ENCODE measurements around the gene GPR141. TPM values are rescaled to one million over a fixed set of nuclear protein-coding genes. Genes with fewer than 3 reads are reported as not detected.

The GPR141 gene
- polyA plus RNA-seq, 1 donor (not counting 4 experiments of a cell fraction or from before 2014, with no cell fraction given): not detected

DNA sequence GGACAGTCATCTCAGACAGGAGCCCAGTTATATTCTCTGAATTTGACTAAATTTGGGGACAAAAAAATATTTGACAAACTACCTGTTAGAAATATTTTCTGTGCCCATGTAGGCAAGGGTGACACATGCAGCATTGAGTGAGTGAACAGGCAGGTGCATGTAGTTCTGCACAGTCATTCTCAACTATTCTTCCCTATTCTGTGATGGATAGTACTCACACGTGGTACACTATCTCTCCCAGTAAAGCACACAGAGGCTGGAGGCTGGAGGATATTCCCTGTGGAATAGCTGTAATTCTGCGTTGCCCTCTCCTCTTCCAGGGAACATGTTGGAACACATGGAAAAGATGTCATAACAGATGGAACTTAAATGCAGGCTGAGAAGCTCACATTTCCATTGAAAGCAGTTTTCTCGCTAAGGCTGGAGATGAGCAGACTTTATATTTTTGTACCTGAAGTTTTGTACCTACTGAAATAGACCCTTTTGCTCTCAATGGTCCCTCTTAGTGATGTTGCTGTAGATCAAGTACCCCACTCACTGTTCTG, 75.0 kb downstream of the GPR141 start:
- TF ChIP-seq EZH2 (IDR thresholded peaks at IDR 0.05; ENCODE audit: low read length): no peak
- TF ChIP-seq, protein P1, sequence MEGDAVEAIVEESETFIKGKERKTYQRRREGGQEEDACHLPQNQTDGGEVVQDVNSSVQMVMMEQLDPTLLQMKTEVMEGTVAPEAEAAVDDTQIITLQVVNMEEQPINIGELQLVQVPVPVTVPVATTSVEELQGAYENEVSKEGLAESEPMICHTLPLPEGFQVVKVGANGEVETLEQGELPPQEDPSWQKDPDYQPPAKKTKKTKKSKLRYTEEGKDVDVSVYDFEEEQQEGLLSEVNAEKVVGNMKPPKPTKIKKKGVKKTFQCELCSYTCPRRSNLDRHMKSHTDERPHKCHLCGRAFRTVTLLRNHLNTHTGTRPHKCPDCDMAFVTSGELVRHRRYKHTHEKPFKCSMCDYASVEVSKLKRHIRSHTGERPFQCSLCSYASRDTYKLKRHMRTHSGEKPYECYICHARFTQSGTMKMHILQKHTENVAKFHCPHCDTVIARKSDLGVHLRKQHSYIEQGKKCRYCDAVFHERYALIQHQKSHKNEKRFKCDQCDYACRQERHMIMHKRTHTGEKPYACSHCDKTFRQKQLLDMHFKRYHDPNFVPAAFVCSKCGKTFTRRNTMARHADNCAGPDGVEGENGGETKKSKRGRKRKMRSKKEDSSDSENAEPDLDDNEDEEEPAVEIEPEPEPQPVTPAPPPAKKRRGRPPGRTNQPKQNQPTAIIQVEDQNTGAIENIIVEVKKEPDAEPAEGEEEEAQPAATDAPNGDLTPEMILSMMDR (optimal IDR thresholded peaks at IDR 0.05 in 1 of 3, IDR thresholded peaks at IDR 0.05 in 1 of 3, conservative IDR thresholded peaks at IDR 0.05 in 1 of 3; ENCODE audit: extremely low read depth in 1 of 3, insufficient read depth in 2 of 3, low read length in 3 of 3): no peak
- no peak for DNase-seq (ENCODE audit: low read depth, low spot score)

DNA sequence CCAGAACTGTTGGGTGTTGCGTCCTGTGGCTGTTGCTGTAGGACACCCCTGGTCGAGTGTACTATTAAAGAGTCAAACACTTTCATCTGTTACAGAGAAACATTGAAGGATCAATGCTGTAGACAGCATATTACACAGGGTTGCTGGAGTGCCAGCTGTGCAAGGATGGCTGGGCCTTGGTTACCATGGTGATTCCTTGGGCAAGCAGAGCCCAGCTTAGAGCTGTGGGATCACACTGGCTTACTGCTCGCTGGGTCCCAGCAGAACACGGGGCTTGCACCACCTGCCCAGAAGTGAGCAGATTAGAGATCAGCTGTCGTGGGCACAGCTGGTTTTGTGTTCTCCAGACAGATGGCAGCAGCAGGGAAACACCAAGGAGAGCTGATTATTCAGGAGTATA, 76.0 kb downstream of the GPR141 start:
- Histone ChIP-seq H3K9me1 (ENCODE audit: control insufficient read depth, extremely low read depth, insufficient read depth, low read length) (no peaks in the 10 kb centered on the region), H3K4me1 (ENCODE audit: control insufficient read depth, extremely low read depth, insufficient read depth, low read length) (no peaks in the 10 kb centered on the region), H3K27me3 (ENCODE audit: control insufficient read depth, extremely low read depth, insufficient read depth, low read length) (no peaks in the 10 kb centered on the region), H3K9ac (ENCODE audit: control insufficient read depth, extremely low read depth, insufficient read depth, low read length) (no peak overlapping the region), H4K20me1 (ENCODE audit: control insufficient read depth, extremely low read depth, insufficient read depth, low read length) (no peaks in the 10 kb centered on the region), H3K4me2 (ENCODE audit: control insufficient read depth, extremely low read depth, insufficient read depth, low read depth, low read length) (no peak overlapping the region), H3K4me3 (ENCODE audit: control insufficient read depth in 2 of 3, extremely low read depth in 1 of 3, insufficient read depth in 2 of 3, low read depth in 1 of 3, low read length in 3 of 3) (no peak overlapping the region), H3K36me3 (ENCODE audit: control insufficient read depth in 2 of 2, extremely low read depth in 1 of 2, insufficient read depth in 2 of 2, low read length in 2 of 2) (no peaks in the 10 kb centered on the region), H3K9me3 (ENCODE audit: control insufficient read depth, low read depth, low read length) (peaks cover 2% of the 10 kb centered on the region), H3K27ac (ENCODE audit: control insufficient read depth, insufficient read depth, low read length) (no peak overlapping the region), H2AFZ (ENCODE audit: control insufficient read depth, low read length) (no peak overlapping the region), H3K79me2 (ENCODE audit: control insufficient read depth, insufficient read depth, low read length) (no peaks in the 10 kb centered on the region)
- dilution Hi-C loops (cut with MboI; ENCODE audit: extremely low pct_ligation_motif_present, low sequenced_read_pairs): no loop called here
- DNase-seq (ENCODE audit: low read depth, low spot score) (no peak), FAIRE-seq (no peak)
- TF ChIP-seq, protein P1 (optimal IDR thresholded peaks at IDR 0.05 in 1 of 3, IDR thresholded peaks at IDR 0.05 in 1 of 3, conservative IDR thresholded peaks at IDR 0.05 in 1 of 3; ENCODE audit: extremely low read depth in 1 of 3, insufficient read depth in 2 of 3, low read length in 3 of 3): no peak
- no peak for TF ChIP-seq EZH2 (IDR thresholded peaks at IDR 0.05; ENCODE audit: low read length)

More for the DNA sequence above, 75.0 kb downstream of the GPR141 start:
- no peaks in the 10 kb centered on the region for H3K27me3 ChIP-seq (ENCODE audit: control insufficient read depth, extremely low read depth, insufficient read depth, low read length)
- no peaks in the 10 kb centered on the region for H3K4me1 ChIP-seq (ENCODE audit: control insufficient read depth, extremely low read depth, insufficient read depth, low read length)
- no peaks in the 10 kb centered on the region for H3K79me2 ChIP-seq (ENCODE audit: control insufficient read depth, insufficient read depth, low read length)
- no peak overlapping the region for H3K9ac ChIP-seq (ENCODE audit: control insufficient read depth, extremely low read depth, insufficient read depth, low read length)
- H3K36me3 ChIP-seq (ENCODE audit: control insufficient read depth in 2 of 2, extremely low read depth in 1 of 2, insufficient read depth in 2 of 2, low read length in 2 of 2): no peaks in the 10 kb centered on the region
- FAIRE-seq: no peak
- no peaks in the 10 kb centered on the region for H3K9me3 ChIP-seq (ENCODE audit: control insufficient read depth, low read depth, low read length)
- no peaks in the 10 kb centered on the region for H3K9me1 ChIP-seq (ENCODE audit: control insufficient read depth, extremely low read depth, insufficient read depth, low read length)
- no peak overlapping the region for H3K4me2 ChIP-seq (ENCODE audit: control insufficient read depth, extremely low read depth, insufficient read depth, low read depth, low read length)
- H3K27ac ChIP-seq (ENCODE audit: control insufficient read depth, insufficient read depth, low read length): no peak overlapping the region
- dilution Hi-C loops (cut with MboI; ENCODE audit: extremely low pct_ligation_motif_present, low sequenced_read_pairs): no loop called here
- no peaks in the 10 kb centered on the region for H4K20me1 ChIP-seq (ENCODE audit: control insufficient read depth, extremely low read depth, insufficient read depth, low read length)
- H2AFZ ChIP-seq (ENCODE audit: control insufficient read depth, low read length): no peak overlapping the region
- no peak overlapping the region for H3K4me3 ChIP-seq (ENCODE audit: control insufficient read depth in 2 of 3, extremely low read depth in 1 of 3, insufficient read depth in 2 of 3, low read depth in 1 of 3, low read length in 3 of 3)

Data from keratinocyte (primary cell).